HS-27A (cell line): ENCODE measurements around the gene CCSER2.
"Not testable (repeated sequence)": the region's sequence is repeated elsewhere in the genome, so short reads cannot be mapped to it uniquely, and the experiment has no call there.

Experiments
- DNase-seq: peaks from one replicate; pipeline ENCODE4 v3.0.0-alpha.2; 2012; ENCODE audit warnings: low read depth, missing footprints

The CCSER2 gene

GRCh38 chr10:84395581-84395980, 67.2 kb downstream of the CCSER2 start:
- DNase-seq, result no peak

- DNase-seq, result no peak
Measured at GRCh38 chr10:84397735-84398144, 69.4 kb downstream of the CCSER2 start.

- DNase-seq, result no peak
Measured at GRCh38 chr10:84398696-84399095, 70.3 kb downstream of the CCSER2 start.

DNA sequence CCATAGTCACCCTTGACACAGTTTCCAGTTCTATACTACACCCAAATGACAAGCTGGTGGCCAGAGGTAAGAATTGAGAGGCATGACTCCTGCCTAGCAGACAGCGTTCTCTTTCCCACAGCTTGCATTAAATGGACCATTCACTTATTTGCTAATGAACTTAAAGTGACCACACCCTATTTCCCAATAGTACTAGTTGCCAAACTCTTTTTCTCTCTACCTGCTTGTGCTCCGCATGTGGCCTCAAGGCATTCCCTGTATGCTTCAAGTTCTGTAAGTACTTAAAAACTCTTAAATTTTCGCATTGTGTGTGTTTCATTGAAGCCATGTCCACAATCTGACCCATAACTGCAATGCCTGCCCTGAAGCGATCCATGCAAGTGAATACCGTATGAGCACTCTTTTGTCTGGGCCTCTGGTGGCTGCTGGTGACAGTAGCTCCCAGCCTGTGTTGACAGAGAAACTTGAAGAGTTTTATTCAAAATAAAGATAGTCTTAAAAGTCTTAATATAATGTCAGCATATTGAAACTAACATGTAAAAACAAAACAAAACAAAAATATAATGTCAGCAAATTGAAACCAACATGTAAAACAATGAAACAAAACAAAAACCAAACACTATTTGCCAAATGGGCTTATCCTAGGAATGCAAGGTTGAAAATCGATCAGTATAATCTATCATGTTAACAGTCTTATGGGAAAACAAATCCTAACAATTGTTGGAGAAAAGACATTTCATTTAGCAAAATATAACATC, 73.6 kb downstream of the CCSER2 start:
- DNase-seq, result no peak

DNA sequence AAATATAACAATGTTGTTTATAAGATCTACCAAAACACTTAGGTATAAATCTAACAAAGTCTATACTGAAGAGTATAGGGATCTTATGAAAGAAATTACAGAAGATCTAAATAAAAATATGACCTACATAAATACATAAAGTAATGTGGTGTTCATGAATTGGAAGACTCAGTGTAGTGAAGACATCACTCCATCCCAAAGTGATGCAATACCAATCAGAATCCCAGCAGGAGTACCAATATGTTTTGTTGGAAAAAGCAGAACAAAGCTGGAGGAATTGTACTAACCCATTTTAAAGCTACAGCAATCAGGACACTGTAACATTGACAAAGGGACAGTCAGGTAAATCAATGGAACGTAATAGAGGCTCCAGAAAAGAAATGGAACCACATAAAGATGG, 76.4 kb downstream of the CCSER2 start:
- no peak for DNase-seq

- no peak for DNase-seq
Measured at GRCh38 chr10:84405662-84406061, 77.3 kb downstream of the CCSER2 start.

- no peak for DNase-seq
Measured at GRCh38 chr10:84406561-84406960, 78.2 kb downstream of the CCSER2 start.

DNA sequence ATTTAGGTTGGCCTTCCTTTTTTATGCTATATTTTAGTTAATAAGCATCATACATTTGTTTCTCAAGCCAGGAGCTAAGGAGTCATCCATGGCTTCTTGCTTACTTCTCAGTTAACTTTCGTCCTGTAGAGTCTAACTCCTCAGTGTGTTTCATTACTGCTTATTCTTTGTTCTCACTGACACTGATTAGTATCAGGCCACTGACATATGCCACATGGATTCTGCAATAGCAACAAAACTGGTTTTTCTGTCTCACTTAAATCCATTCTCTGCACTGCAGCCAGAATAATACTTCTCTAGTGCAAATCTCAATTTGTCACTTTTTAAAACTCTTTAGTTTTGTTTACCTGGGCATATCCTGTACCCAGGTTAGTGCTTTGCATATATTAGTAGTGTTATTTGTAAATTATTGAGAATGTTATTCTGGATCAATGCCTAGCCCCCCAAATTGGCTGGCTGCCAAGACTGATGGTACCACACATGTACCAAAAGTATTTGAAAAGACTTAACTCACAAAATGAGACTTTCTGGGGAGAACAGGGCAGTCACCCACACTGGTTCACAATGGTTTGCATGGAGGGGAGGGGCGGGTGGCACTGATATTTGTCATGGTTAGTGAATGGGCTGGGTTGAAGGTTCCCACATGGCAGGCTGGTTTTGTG, 79.1 kb downstream of the CCSER2 start:
- DNase-seq, result no peak

- DNase-seq, result no peak
Measured at GRCh38 chr10:84412482-84412881, 84.1 kb downstream of the CCSER2 start.

- DNase-seq, result not testable (repeated sequence)
Measured at GRCh38 chr10:84414110-84414509, 85.7 kb downstream of the CCSER2 start.

DNA sequence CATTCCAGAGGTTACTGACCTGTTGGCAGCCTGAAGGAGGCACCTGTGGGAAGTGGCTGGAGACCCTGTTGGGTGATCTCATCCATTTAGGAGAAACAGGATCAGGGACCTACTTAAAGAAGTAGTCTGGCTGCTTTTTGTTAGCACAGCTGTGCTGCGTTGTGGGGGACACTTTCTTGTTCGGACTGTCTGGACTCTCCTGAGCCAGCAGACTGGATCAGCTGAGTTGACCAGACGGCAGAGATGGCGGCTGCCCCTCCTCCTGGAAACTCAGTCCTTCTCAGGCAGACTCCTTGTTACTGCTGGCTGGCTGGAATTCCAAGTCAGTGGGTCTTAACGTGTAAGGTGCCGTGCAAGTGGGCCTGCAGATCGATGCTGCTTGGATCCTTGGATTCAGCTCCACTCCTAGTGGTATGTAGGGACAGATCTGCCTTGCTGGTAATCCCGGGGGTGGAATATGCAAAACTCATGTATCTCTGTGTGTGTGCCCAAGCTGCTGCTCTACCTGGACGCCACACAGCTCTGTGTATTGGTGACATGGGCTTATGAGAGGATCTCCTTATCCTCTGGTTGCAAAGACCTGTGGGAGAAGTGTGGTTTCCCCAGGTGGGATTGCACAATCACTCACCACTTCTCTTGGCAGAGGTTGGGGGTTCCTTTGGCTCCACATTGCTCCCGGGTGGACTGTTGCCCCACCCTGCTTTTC, 87.3 kb downstream of the CCSER2 start:
- DNase-seq, result no peak

DNA sequence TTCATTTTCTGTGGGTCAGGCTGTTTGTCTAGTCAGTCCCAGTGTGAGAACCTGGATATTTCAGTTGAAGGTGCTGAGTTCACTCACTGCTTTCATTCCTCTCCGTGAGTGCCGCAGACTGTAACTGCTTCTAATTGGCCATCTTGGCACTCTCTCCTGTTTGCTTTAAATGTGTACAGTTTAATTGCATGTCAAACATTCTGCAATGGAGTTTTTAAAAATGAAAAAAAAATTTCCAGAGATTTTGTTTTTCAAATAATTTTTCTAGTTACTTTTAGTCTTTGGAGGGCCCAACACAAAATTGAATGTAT, 87.8 kb downstream of the CCSER2 start:
- DNase-seq, result no peak

DNA sequence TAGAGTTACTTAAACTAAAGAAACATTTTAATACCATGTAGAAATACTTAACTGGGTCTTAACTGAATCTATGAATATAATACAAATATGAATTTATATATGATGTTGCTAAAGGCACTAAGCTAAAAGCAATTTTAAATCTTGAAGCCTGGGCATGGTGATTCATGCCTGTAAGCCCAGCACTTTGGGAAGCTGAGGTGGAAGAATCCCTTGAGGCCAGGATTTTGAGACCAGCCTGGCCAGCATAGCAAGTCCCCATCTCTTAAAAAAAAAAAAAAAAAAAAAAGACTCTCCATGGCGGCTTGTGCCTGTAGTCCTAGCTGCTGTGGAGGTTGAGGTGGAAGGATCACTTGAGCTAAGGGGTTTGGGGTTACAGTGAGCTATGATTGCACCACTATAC, 95.3 kb downstream of the CCSER2 start:
- DNase-seq, result no peak

DNA sequence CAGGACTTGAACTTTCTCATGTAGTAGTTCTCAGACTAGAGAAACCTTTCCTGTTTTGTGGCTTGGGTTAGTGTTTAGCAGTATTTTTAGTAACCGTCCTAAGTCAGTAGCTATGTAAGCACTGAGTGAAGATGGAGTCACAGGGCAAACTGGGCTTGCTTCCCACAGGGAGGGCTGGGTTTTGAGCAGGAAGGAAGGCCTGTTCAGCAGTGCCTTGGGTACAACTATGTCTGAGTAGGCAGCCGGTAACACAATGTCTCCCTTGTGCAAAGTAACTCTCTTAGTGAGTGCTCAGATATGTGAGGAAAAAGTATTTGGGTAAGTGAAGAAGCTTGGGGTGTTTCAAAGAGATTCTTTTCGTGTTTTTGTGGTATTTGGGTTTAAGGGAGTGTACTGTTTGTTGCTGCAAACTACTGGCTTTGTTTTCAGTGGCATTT, 96.4 kb downstream of the CCSER2 start:
- DNase-seq, result peak; percentile 38

DNA sequence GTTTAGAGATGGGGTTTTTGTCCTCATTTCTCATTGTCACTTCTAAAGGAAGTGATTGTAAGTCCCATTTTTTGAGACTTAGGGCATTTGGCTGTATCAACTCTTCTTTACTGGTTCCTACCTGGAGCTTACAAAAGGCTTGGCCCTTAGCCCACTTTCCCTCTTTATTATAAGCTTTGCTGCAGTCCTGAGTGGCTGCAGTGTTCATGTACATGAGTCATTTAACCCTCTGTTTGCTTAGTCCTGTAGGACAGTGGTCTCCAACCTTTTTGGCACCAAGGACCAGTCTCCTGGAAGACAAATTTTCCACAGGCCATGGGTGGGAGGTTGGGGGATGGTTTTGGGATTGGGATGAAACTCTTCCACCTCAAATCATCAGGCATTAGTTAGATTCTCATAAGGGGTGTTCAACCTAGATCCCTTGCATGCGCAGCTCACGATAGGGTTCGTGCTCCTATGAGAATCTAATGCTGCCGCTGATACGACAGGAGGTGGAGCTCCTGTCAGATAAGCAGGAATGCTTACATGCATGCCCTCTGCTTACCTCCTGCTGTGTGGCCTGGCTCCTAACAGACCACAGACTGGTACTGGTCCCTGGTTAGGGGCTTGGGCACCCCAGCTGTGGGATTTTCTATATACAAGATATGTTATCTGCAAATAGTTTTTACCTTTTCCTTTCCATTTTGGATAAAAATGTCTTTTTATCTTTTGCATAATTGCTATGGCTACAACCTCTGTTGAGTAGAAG, 99.7 kb downstream of the CCSER2 start:
- no peak for DNase-seq

DNA sequence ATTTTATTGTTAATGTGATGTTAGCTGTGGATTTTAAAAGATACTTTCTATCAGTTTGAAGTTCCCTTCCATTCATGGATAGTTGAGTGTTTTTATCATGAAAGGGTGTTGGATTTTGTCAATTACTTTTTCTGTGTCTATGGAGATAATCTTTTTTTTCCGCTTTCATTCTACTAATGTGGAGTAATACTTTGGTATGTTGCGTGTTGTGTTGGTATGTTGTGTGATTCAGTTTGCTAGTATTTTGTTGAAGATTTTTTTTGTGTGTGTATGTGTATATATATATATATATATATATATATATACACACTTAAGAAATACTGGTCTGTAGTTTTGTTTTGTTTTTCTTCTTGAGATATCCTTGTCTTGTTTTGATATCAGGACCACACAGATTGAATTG, 100.3 kb downstream of the CCSER2 start:
- no peak for DNase-seq

DNA sequence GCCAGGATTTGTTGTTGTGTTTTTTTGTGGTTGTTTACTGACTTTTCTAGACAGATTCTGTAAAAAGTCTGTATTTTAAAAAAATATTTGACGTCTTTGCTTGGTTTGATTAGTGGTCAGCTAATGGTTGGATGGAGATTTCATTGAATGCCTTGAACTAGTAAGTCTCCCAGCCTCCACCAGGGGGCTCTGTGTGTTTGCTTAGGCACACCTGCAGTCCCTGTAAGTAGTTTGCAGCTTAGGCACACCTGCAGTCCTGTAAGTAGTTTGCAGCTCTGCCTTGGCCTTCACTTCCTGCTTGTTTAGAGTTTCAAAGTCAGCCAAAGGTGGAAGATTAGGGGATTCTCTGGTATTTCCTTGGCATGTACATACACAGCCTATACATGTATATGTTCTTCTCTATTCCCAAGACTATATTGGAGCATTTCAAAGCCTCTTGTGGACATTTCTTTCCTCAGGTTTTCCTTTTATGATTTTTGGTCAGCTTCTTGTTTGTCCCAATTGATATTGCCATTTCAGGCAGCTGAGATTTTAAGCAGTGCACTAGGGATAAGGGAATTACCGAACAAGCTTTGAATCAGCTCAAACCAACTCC, 101.6 kb downstream of the CCSER2 start:
- peak; percentile 14 for DNase-seq

GRCh38 chr10:84432891-84433290, 104.5 kb downstream of the CCSER2 start:
- no peak for DNase-seq

DNA sequence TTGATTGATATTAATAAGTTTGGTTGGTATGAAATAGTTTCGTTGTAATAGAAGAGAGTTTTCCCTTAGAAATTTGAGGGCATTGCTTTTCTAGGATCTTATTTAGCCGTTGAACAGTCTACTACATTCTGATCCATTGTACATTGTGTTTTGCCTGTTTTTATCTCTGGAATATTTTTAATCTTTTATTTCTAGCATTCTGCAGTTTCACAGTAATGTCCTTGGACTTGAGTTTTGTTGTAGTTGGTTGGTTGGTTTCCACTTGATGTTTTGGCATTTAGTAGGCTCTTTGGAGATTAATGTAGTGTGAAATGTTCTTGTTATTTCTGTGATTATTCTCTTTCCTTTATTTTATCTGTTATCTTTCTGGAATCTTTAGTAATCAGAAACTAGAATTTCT, 112.4 kb downstream of the CCSER2 start:
- no peak for DNase-seq

GRCh38 chr10:84447701-84448400, 119.5 kb downstream of the CCSER2 start:
- no peak for DNase-seq

- DNase-seq, result not testable (repeated sequence)
Measured at GRCh38 chr10:84449351-84449750, 121.0 kb downstream of the CCSER2 start.
